Stimulated activated naive B cell treated with anti-CD40 and anti-IgM and Interleukin-4, amounts not matched to agents 10 μg/mL and 1 μg/mL and 100 μg/mL, for 72 hours (primary cell): ENCODE measurements around the gene GCG.

Source experiments
- ATAC-seq, 2 donors: fragments of 150-1000 bp; cut with Tn5 transposase; replicated peaks; 2 replicates each; pipeline ENCODE4 v1.10.0; 2021; ENCODE audit warnings: moderate library complexity in 1 of 2
- DNase-seq: peaks from one replicate; pipeline ENCODE4 v3.0.0; 2021
- H3K27ac Mint-ChIP-seq: one replicate; pipeline ENCODE4 v1.8.0; 2022; ENCODE audit warnings: mild to moderate bottlenecking, mixed read lengths
- H3K27me3 Mint-ChIP-seq, 2 donors: one replicate each; pipeline ENCODE4 v1.8.0; 2022; ENCODE audit warnings: mixed read lengths in 2 of 2
- H3K36me3 Mint-ChIP-seq, 2 donors: one replicate each; pipeline ENCODE4 v1.8.0; 2022; ENCODE audit warnings: mixed read lengths in 2 of 2, mild to moderate bottlenecking in 1 of 2
- H3K4me1 Mint-ChIP-seq, 2 donors: one replicate each; pipeline ENCODE4 v1.8.0; 2022; ENCODE audit warnings: mixed read lengths in 2 of 2, mild to moderate bottlenecking in 1 of 2
- H3K4me3 Mint-ChIP-seq, 2 donors: one replicate each; pipeline ENCODE4 v1.8.0; 2022; ENCODE audit warnings: mild to moderate bottlenecking in 2 of 2, mixed read lengths in 2 of 2, moderate library complexity in 1 of 2
- H3K9me3 Mint-ChIP-seq, 2 donors: one replicate each; pipeline ENCODE4 v1.8.0; 2022; ENCODE audit warnings: mixed read lengths in 2 of 2, mild to moderate bottlenecking in 1 of 2

Gene GCG

GRCh38 chr2:162172802-162173370, 20.8 kb upstream of the GCG start:
- no peaks in the 10 kb centered on the region for H3K4me1 Mint-ChIP-seq

GRCh38 chr2:162166745-162167144, 14.7 kb upstream of the GCG start:
- Mint-ChIP-seq H3K4me3 (no peak overlapping the region), H3K9me3 (no peaks in the 10 kb centered on the region), H3K4me1 (no peaks in the 10 kb centered on the region), H3K27me3 (peaks cover 19 to 20% of the 10 kb centered on the region in 2 donors), H3K36me3 (no peaks in the 10 kb centered on the region), H3K27ac (no peak overlapping the region)
- DNase-seq, result no peak
- ATAC-seq, result no peak

More at GRCh38 chr2:162172802-162173370, 20.8 kb upstream of the GCG start:
- ATAC-seq (no peak), DNase-seq (no peak)
- H3K27ac Mint-ChIP-seq, result no peak overlapping the region
- no peaks in the 10 kb centered on the region for H3K36me3 Mint-ChIP-seq
- H3K4me3 Mint-ChIP-seq, result no peak overlapping the region
- peaks cover 14 to 18% of the 10 kb centered on the region in 2 donors for H3K27me3 Mint-ChIP-seq
- no peaks in the 10 kb centered on the region for H3K9me3 Mint-ChIP-seq

DNA sequence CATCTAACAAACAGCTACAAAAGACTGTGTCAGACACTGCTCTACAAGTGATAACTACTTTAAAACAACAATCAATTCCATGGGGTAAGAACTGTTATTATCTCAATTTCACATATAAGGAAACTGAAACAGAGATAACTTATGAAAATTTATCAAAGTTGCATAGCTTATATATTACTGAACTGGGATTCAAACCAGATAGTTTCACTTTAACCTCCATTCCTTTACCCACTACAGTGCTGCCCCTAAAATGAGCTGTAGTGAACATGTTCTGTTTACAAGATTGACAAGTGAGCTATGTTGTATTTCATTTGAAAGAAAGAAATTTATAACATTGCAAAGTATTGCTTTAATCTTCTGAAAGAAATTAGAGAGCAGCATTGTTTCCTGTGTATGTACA, 14.1 kb upstream of the GCG start:
- Mint-ChIP-seq H3K4me1 (no peaks in the 10 kb centered on the region), H3K4me3 (no peak overlapping the region), H3K27me3 (peaks cover 19 to 20% of the 10 kb centered on the region in 2 donors), H3K36me3 (no peaks in the 10 kb centered on the region), H3K9me3 (no peaks in the 10 kb centered on the region), H3K27ac (no peak overlapping the region)
- DNase-seq, result no peak
- no peak for ATAC-seq

DNA sequence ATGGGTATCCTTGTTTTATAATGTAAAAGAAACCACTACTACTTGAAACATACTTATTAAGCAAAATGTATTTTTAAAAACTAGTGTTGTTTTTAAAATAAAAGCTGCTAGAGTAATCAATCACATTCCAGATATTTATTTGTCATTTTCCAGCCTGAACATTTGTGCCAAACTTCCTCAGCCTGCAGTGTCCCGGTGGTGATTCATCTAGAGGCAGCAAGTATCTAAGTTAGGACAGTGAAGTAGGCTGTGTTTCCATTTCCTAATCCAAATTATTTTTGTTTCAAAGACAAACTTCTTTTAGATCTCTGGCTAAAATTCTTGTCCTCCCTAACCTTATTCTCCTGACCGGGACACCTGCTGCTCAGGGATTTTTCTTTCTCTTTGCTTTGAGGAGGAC, 12.8 kb upstream of the GCG start:
- H3K4me1 Mint-ChIP-seq, result no peaks in the 10 kb centered on the region
- H3K4me3 Mint-ChIP-seq, result no peak overlapping the region
- H3K9me3 Mint-ChIP-seq, result no peaks in the 10 kb centered on the region
- no peak overlapping the region for H3K27ac Mint-ChIP-seq
- H3K36me3 Mint-ChIP-seq, result no peaks in the 10 kb centered on the region
- ATAC-seq, result no peak
- peaks cover 21 to 22% of the 10 kb centered on the region in 2 donors for H3K27me3 Mint-ChIP-seq
- no peak for DNase-seq

DNA sequence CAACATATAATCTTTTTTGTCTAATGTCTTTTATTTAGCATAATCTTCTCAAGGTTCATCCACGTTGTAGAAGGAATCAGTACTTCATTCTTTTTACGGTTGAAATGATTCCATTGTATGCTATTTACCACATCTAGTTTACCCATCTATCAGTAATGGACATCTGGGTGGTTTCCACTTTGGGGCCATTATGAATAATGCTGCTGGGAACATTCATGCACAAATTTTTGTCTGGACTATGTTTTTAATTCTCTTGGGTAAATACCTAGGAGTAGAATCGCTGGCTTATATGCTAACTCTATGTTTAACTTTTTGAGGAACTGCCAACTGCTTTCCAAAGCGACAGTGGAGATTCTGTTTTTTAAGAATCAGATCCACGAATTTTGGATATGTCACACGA, 7.4 kb upstream of the GCG start:
- Mint-ChIP-seq H3K27ac (no peak overlapping the region), H3K36me3 (no peaks in the 10 kb centered on the region), H3K4me1 (no peaks in the 10 kb centered on the region), H3K4me3 (no peak overlapping the region), H3K27me3 (peaks cover 15 to 19% of the 10 kb centered on the region in 2 donors), H3K9me3 (no peaks in the 10 kb centered on the region)
- DNase-seq (no peak), ATAC-seq (no peak)

GRCh38 chr2:162156149-162156548, 4.1 kb upstream of the GCG start:
- Mint-ChIP-seq H3K27ac (no peak overlapping the region), H3K36me3 (no peaks in the 10 kb centered on the region), H3K9me3 (no peaks in the 10 kb centered on the region), H3K4me1 (peaks cover 5 to 7% of the 10 kb centered on the region in 2 donors), H3K4me3 (no peak overlapping the region), H3K27me3 (peaks cover 22 to 38% of the 10 kb centered on the region in 2 donors)
- no peak for ATAC-seq
- no peak for DNase-seq

DNA sequence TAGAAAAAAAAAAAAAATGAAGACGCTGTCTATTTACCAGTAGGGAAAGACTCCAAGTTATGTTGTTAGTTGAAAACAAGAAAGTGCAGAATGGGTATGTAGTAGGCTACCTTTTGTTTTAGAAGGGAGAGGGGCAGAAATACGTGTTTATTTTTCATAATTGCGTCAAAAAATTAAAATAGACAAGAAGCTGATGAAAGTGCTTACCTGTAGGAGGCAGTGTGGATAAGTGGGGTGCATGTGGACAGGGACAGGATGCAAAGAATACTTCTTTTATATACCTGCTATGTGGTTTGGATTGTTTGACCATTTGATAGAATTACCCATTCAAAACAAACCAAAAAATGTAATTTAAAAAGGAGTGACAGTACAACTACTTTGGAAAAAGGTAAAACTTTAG, 3.0 kb upstream of the GCG start:
- Mint-ChIP-seq H3K4me1 (peaks cover 5 to 7% of the 10 kb centered on the region in 2 donors), H3K36me3 (no peaks in the 10 kb centered on the region), H3K27ac (no peak overlapping the region), H3K4me3 (no peak overlapping the region), H3K9me3 (no peaks in the 10 kb centered on the region), H3K27me3 (peaks cover 22 to 38% of the 10 kb centered on the region in 2 donors)
- DNase-seq, result no peak
- ATAC-seq, result no peak

- Mint-ChIP-seq H3K4me3 (no peak overlapping the region), H3K4me1 (peaks cover 5 to 7% of the 10 kb centered on the region in 2 donors), H3K27ac (no peak overlapping the region), H3K36me3 (no peaks in the 10 kb centered on the region), H3K27me3 (peaks cover 17 to 31% of the 10 kb centered on the region in 2 donors), H3K9me3 (no peaks in the 10 kb centered on the region)
- DNase-seq (peak; percentile 26), ATAC-seq (peak; percentile 87 to 91)
Observed at GRCh38 chr2:162153608-162154224, 1.7 kb upstream of the GCG start.

DNA sequence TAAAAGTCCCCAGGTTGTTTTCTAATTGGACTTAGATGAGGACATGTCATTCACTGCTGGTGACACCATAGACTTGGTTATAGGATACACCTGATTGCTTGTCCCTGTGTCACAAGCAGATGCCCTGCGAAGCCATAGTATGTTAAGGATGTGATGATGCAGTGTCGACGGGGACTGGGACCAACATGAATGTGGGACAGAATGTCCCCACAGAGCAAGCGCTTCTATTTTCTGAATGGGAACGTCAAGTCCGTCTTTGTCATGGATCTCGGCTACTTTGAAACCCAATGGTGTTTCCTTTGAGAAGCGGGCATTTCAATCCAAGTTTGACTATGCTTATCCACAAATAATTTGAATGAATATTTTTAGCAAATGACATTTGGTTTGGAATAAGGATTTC, 2.1 kb downstream of the GCG start:
- Mint-ChIP-seq H3K27ac (no peak overlapping the region), H3K4me1 (peaks cover 5 to 7% of the 10 kb centered on the region in 2 donors), H3K27me3 (peaks cover 29 to 44% of the 10 kb centered on the region in 2 donors), H3K9me3 (no peaks in the 10 kb centered on the region), H3K36me3 (no peaks in the 10 kb centered on the region), H3K4me3 (no peak overlapping the region)
- DNase-seq (no peak), ATAC-seq (no peak)

DNA sequence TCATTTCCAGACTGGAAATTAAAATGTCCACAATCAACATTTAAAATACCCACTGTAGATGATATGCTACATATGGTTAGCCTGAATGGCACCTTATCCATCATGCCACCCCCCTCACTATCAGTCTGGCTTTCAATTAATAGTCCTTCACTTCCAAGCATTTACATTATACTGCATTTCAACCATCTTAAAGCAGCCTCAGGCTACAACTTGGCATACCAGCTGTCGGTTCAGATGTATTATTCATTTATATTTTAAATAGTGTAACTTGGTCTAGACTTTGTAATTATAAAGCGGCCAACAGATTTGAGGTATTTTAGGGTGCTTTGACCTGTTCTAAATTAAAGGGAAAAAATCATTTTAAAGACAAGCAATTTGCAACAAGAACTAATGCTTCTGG, 2.6 kb downstream of the GCG start:
- no peaks in the 10 kb centered on the region for H3K36me3 Mint-ChIP-seq
- H3K4me3 Mint-ChIP-seq, result no peak overlapping the region
- peaks cover 5 to 7% of the 10 kb centered on the region in 2 donors for H3K4me1 Mint-ChIP-seq
- H3K9me3 Mint-ChIP-seq, result no peaks in the 10 kb centered on the region
- H3K27me3 Mint-ChIP-seq, result peaks cover 25 to 39% of the 10 kb centered on the region in 2 donors
- DNase-seq, result no peak
- ATAC-seq, result no peak
- H3K27ac Mint-ChIP-seq, result no peak overlapping the region

GRCh38 chr2:162148956-162149355, 3.1 kb downstream of the GCG start:
- H3K4me3 Mint-ChIP-seq, result no peak overlapping the region
- H3K36me3 Mint-ChIP-seq, result no peaks in the 10 kb centered on the region
- H3K9me3 Mint-ChIP-seq, result no peaks in the 10 kb centered on the region
- H3K27ac Mint-ChIP-seq, result no peak overlapping the region
- peaks cover 21 to 34% of the 10 kb centered on the region in 2 donors for H3K27me3 Mint-ChIP-seq
- peaks cover 2 to 4% of the 10 kb centered on the region in 2 donors for H3K4me1 Mint-ChIP-seq
- ATAC-seq (no peak), DNase-seq (no peak)

DNA sequence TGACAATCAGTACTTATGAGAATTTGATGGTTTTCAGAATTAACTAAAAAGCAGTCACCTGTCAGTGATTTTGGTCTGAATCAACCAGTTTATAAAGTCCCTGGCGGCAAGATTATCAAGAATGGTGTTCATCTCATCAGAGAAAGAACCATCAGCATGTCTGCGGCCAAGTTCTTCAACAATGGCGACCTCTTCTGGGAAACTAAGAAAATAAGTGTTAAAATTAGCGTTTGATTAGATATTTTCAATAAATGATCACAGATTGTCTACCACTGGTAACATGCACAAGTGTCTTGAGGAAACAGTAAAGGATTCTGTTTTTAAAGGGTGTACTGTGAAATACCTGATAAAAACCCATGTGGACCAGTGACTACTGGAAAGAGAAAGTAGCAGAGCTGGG, 8.1 kb downstream of the GCG start:
- no peak for ATAC-seq
- Mint-ChIP-seq H3K9me3 (no peaks in the 10 kb centered on the region), H3K27me3 (peaks cover 20 to 32% of the 10 kb centered on the region in 2 donors), H3K4me1 (no peaks in the 10 kb centered on the region), H3K36me3 (no peaks in the 10 kb centered on the region), H3K4me3 (no peak overlapping the region), H3K27ac (no peak overlapping the region)
- no peak for DNase-seq

GRCh38 chr2:162138310-162138709, 13.7 kb downstream of the GCG start:
- Mint-ChIP-seq H3K36me3 (no peaks in the 10 kb centered on the region), H3K9me3 (no peaks in the 10 kb centered on the region), H3K4me3 (no peak overlapping the region), H3K27ac (no peak overlapping the region), H3K4me1 (no peaks in the 10 kb centered on the region), H3K27me3 (peaks cover 0 to 30% of the 10 kb centered on the region in 2 donors)
- DNase-seq (no peak), ATAC-seq (no peak)

GRCh38 chr2:162127422-162127821, 24.6 kb downstream of the GCG start:
- H3K36me3 Mint-ChIP-seq, result no peaks in the 10 kb centered on the region
- H3K27me3 Mint-ChIP-seq, result no peaks in the 10 kb centered on the region

DNA sequence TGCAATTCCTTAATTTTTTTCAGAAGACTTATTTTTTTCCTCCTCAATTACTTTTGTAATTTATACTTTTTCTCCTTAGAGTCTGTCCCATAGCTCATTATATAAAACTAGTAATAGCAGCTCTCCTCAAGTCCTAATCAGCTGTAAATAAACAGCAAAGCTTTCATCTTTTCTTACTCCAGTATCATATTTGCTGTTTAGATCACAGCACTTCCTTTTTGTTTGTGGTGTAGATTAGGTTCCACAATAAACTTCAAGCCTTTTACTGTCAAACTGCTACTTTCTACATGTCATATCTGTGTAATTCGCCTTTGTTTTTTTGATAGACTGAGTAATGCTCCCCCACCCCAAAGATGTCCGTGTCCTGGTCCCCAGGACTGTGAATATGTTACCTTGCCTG, 25.5 kb downstream of the GCG start:
- H3K27ac Mint-ChIP-seq, result peak overlapping the region; percentile 39
- H3K4me3 Mint-ChIP-seq, result no peak overlapping the region

More at GRCh38 chr2:162127422-162127821, 24.6 kb downstream of the GCG start:
- DNase-seq, result no peak
- no peak for ATAC-seq
- Mint-ChIP-seq H3K4me3 (no peak overlapping the region), H3K9me3 (no peaks in the 10 kb centered on the region), H3K27ac (no peak overlapping the region), H3K4me1 (peaks cover 18 to 22% of the 10 kb centered on the region in 2 donors)

More for the DNA sequence above, 25.5 kb downstream of the GCG start:
- Mint-ChIP-seq H3K27me3 (no peaks in the 10 kb centered on the region), H3K4me1 (peaks cover 18 to 22% of the 10 kb centered on the region in 2 donors), H3K9me3 (no peaks in the 10 kb centered on the region), H3K36me3 (no peaks in the 10 kb centered on the region)
- no peak for DNase-seq
- ATAC-seq, result peak; percentile 33 to 36
